HepG2 (cell line): ENCODE measurements around the gene DUSP16. TPM values are rescaled to one million over a fixed set of nuclear protein-coding genes. Genes with fewer than 3 reads are reported as not detected.
A peak's percentile ranks its signal among the peaks of the same experiment; 100 is the strongest.

Experiments
- FOXA3 ChIP-seq: IDR thresholded peaks from 2 replicates; pipeline ENCODE4 v1.6.1; 2016; ENCODE audit warnings: missing genetic modification reagents, missing compliant biosample characterization
- HNF4A ChIP-seq: sonication (generic); formaldehyde crosslinking; IDR thresholded peaks from 2 replicates; pipeline ENCODE4 v1.4.0; 2020; ENCODE audit warnings: missing genetic modification reagents
- HOXA9 ChIP-seq: sonication (generic); formaldehyde crosslinking; IDR thresholded peaks from 2 replicates; pipeline ENCODE4 v1.8.1; 2022; ENCODE audit warnings: missing genetic modification reagents, mild to moderate bottlenecking, moderate library complexity, borderline replicate concordance
- IRX3 ChIP-seq: sonication (generic); formaldehyde crosslinking; IDR thresholded peaks from 2 replicates; pipeline ENCODE4 v1.8.1; 2023; ENCODE audit warnings: mild to moderate bottlenecking, low read depth, missing genetic modification reagents, borderline replicate concordance
- SMC3 ChIP-seq: IDR thresholded peaks from 2 replicates; pipeline ENCODE4 v1.6.1; 2011; ENCODE audit warnings: low read length, improper control_type of control experiment
- ZNF317 ChIP-seq: sonication (generic); formaldehyde crosslinking; IDR thresholded peaks from 2 replicates; pipeline ENCODE4 v1.5.0; 2020; ENCODE audit warnings: mild to moderate bottlenecking, missing genetic modification reagents
- ZNF709 ChIP-seq: sonication (generic); formaldehyde crosslinking; IDR thresholded peaks from 2 replicates; pipeline ENCODE4 v1.5.0; 2020; ENCODE audit warnings: mild to moderate bottlenecking, missing genetic modification reagents
- polyA plus RNA-seq, 8 experiments: library from polyadenylated mRNA; depleted of rRNA in 3 of 8; stranded (reverse) in 7 of 8; unstranded in 1 of 8; fragments of >200 nt; fragmentation: Illumina TruSeq in 4 of 8; extraction: Trizol in 4 of 8; gene quantifications; 2 replicates each; pipeline versions ENCODE4 v1.2.1 to v1.2.3, GENCODE V29; 2011 to 2016; ENCODE audit warnings: low read depth in 4 of 8, missing spikeins in 1 of 8, mixed read lengths in 1 of 8; ENCODE audit not compliant: insufficient read depth in 1 of 8
- total RNA-seq, 5 experiments: library from RNA; depleted of rRNA; stranded (reverse); fragments of >200 nt; fragmentation: Illumina TruSeq; extraction: Trizol; gene quantifications; 2 replicates each; pipeline ENCODE4 v1.2.3, GENCODE V29; 2016; ENCODE audit warnings: low read depth in 1 of 5
- TF ChIP-seq, protein P1 (sequence below): sonication (generic); formaldehyde crosslinking; conservative IDR thresholded peaks from 2 replicates; pipeline ENCODE4 v1.4.0; 2020; ENCODE audit warnings: mild to moderate bottlenecking, missing genetic modification reagents, moderate library complexity
- TF ChIP-seq, protein P2 (sequence below): sonication (generic); formaldehyde crosslinking; IDR thresholded peaks from 2 replicates; pipeline ENCODE4 v1.8.0; 2022; ENCODE audit warnings: mild to moderate bottlenecking, missing genetic modification reagents
- TF ChIP-seq, protein P3 (sequence below): IDR thresholded peaks from 2 replicates; pipeline ENCODE4 v1.6.1; 2012; ENCODE audit warnings: low read depth, low read length, improper control_type of control experiment
- TF ChIP-seq, protein P4 (sequence below): sonication (generic); formaldehyde crosslinking; conservative IDR thresholded peaks from 2 replicates; pipeline ENCODE4 v1.8.0; 2022; ENCODE audit warnings: low read depth, missing genetic modification reagents
- TF ChIP-seq, protein P5 (sequence below): sonication (generic); formaldehyde crosslinking; IDR thresholded peaks from 2 replicates; pipeline ENCODE4 v1.4.0; 2020; ENCODE audit warnings: missing genetic modification reagents
- TF ChIP-seq, protein P6 (sequence below): sonication (generic); formaldehyde crosslinking; IDR thresholded peaks from 2 replicates; pipeline ENCODE4 v1.4.0; 2020; ENCODE audit warnings: missing genetic modification reagents
- TF ChIP-seq, protein P7 (sequence below): sonication (generic); formaldehyde crosslinking; IDR thresholded peaks from 2 replicates; pipeline ENCODE4 v1.4.0; 2020; ENCODE audit warnings: missing genetic modification reagents, mild to moderate bottlenecking, borderline replicate concordance

Gene DUSP16
- total and polyA plus RNA-seq, 2 of the 13 experiments (the other 11 are each of a cell fraction or from before 2014, with no cell fraction given) = 45.7 to 46.6 TPM

DNA sequence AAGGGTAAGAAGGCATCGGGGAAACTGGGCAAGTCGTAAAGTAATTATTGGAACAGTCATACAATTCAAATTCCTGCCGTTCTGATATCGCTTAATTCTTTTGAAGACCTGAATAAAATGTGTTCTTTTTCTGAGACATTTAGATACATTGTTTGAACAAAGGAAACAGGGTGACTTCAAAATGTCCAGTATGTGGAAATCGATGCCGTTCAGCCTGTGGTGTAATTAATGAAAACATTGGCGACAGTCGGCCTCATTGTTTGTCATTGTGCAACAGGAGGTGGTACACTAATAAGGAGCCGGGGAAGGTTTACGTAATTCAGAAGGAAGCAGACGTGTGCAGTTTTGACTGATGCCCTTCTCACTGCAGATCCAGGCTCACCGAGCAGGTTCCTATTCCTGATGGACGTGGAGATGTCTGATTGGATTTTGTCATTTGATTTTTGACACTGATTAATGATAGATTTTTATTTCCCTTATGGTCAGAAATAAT lies 113.1 kb downstream of the DUSP16 start (continued):
- TF ChIP-seq, protein P1, sequence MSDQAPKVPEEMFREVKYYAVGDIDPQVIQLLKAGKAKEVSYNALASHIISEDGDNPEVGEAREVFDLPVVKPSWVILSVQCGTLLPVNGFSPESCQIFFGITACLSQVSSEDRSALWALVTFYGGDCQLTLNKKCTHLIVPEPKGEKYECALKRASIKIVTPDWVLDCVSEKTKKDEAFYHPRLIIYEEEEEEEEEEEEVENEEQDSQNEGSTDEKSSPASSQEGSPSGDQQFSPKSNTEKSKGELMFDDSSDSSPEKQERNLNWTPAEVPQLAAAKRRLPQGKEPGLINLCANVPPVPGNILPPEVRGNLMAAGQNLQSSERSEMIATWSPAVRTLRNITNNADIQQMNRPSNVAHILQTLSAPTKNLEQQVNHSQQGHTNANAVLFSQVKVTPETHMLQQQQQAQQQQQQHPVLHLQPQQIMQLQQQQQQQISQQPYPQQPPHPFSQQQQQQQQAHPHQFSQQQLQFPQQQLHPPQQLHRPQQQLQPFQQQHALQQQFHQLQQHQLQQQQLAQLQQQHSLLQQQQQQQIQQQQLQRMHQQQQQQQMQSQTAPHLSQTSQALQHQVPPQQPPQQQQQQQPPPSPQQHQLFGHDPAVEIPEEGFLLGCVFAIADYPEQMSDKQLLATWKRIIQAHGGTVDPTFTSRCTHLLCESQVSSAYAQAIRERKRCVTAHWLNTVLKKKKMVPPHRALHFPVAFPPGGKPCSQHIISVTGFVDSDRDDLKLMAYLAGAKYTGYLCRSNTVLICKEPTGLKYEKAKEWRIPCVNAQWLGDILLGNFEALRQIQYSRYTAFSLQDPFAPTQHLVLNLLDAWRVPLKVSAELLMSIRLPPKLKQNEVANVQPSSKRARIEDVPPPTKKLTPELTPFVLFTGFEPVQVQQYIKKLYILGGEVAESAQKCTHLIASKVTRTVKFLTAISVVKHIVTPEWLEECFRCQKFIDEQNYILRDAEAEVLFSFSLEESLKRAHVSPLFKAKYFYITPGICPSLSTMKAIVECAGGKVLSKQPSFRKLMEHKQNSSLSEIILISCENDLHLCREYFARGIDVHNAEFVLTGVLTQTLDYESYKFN (CRISPR knock-in tag) = peak; percentile 89
- TF ChIP-seq, protein P2, sequence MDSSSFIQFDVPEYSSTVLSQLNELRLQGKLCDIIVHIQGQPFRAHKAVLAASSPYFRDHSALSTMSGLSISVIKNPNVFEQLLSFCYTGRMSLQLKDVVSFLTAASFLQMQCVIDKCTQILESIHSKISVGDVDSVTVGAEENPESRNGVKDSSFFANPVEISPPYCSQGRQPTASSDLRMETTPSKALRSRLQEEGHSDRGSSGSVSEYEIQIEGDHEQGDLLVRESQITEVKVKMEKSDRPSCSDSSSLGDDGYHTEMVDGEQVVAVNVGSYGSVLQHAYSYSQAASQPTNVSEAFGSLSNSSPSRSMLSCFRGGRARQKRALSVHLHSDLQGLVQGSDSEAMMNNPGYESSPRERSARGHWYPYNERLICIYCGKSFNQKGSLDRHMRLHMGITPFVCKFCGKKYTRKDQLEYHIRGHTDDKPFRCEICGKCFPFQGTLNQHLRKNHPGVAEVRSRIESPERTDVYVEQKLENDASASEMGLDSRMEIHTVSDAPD (CRISPR knock-in tag) = peak; percentile 86; the same call in 1 of the 2 replicates
- TF ChIP-seq SMC3 (peak; percentile 47; the same call in 1 of the 2 replicates), IRX3 (peak; percentile 59; the same call in 1 of the 2 replicates), HOXA9 (no peak), FOXA3 (CRISPR knock-in tag) (peak; percentile 96), HNF4A (CRISPR knock-in tag) (peak; percentile 81), ZNF317 (0 out of 2 replicates have a peak, but pooled peaks have one; percentile 67), ZNF709 (CRISPR knock-in tag) (peak; percentile 51; the same call in 1 of the 2 replicates)
- TF ChIP-seq, protein P3, sequence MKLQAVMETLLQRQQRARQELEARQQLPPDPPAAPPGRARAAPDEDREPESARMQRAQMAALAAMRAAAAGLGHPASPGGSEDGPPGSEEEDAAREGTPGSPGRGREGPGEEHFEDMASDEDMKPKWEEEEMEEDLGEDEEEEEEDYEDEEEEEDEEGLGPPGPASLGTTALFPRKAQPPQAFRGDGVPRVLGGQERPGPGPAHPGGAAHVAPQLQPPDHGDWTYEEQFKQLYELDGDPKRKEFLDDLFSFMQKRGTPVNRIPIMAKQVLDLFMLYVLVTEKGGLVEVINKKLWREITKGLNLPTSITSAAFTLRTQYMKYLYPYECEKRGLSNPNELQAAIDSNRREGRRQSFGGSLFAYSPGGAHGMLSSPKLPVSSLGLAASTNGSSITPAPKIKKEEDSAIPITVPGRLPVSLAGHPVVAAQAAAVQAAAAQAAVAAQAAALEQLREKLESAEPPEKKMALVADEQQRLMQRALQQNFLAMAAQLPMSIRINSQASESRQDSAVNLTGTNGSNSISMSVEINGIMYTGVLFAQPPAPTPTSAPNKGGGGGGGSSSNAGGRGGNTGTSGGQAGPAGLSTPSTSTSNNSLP = peak; percentile 97
- TF ChIP-seq, protein P4, sequence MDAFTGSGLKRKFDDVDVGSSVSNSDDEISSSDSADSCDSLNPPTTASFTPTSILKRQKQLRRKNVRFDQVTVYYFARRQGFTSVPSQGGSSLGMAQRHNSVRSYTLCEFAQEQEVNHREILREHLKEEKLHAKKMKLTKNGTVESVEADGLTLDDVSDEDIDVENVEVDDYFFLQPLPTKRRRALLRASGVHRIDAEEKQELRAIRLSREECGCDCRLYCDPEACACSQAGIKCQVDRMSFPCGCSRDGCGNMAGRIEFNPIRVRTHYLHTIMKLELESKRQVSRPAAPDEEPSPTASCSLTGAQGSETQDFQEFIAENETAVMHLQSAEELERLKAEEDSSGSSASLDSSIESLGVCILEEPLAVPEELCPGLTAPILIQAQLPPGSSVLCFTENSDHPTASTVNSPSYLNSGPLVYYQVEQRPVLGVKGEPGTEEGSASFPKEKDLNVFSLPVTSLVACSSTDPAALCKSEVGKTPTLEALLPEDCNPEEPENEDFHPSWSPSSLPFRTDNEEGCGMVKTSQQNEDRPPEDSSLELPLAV = no peak
- TF ChIP-seq, protein P5, sequence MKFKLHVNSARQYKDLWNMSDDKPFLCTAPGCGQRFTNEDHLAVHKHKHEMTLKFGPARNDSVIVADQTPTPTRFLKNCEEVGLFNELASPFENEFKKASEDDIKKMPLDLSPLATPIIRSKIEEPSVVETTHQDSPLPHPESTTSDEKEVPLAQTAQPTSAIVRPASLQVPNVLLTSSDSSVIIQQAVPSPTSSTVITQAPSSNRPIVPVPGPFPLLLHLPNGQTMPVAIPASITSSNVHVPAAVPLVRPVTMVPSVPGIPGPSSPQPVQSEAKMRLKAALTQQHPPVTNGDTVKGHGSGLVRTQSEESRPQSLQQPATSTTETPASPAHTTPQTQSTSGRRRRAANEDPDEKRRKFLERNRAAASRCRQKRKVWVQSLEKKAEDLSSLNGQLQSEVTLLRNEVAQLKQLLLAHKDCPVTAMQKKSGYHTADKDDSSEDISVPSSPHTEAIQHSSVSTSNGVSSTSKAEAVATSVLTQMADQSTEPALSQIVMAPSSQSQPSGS (CRISPR knock-in tag) = peak; percentile 98
- TF ChIP-seq, protein P6, sequence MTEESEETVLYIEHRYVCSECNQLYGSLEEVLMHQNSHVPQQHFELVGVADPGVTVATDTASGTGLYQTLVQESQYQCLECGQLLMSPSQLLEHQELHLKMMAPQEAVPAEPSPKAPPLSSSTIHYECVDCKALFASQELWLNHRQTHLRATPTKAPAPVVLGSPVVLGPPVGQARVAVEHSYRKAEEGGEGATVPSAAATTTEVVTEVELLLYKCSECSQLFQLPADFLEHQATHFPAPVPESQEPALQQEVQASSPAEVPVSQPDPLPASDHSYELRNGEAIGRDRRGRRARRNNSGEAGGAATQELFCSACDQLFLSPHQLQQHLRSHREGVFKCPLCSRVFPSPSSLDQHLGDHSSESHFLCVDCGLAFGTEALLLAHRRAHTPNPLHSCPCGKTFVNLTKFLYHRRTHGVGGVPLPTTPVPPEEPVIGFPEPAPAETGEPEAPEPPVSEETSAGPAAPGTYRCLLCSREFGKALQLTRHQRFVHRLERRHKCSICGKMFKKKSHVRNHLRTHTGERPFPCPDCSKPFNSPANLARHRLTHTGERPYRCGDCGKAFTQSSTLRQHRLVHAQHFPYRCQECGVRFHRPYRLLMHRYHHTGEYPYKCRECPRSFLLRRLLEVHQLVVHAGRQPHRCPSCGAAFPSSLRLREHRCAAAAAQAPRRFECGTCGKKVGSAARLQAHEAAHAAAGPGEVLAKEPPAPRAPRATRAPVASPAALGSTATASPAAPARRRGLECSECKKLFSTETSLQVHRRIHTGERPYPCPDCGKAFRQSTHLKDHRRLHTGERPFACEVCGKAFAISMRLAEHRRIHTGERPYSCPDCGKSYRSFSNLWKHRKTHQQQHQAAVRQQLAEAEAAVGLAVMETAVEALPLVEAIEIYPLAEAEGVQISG (CRISPR knock-in tag) = peak; percentile 57
- TF ChIP-seq, protein P7, sequence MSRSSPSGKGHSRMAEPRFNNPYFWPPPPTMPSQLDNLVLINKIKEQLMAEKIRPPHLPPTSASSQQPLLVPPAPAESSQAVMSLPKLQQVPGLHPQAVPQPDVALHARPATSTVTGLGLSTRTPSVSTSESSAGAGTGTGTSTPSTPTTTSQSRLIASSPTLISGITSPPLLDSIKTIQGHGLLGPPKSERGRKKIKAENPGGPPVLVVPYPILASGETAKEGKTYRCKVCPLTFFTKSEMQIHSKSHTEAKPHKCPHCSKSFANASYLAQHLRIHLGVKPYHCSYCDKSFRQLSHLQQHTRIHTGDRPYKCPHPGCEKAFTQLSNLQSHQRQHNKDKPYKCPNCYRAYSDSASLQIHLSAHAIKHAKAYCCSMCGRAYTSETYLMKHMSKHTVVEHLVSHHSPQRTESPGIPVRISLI (CRISPR knock-in tag) = peak; percentile 54; the same call in 1 of the 2 replicates
